HepG2 (cell line): Measurements from ENCODE around the gene OR2B2. TPM values are rescaled to one million over a fixed set of nuclear protein-coding genes. Genes with fewer than 3 reads are reported as not detected.

Experiments
- ATAC-seq: fragments of 200-7000 bp; cut with Tn5 transposase; 3 replicates; pipeline ENCODE4 v1.9.1; 2020; ENCODE audit warnings: mild to moderate bottlenecking, moderate library complexity
- BruUV-seq: library from RNA; stranded (reverse); fragments of 400-500 nt; replicated peaks from 2 replicates; lab custom pipeline; 2021; lab: Mats Ljungman, UMichigan
- CTCF ChIA-PET: fragments of 300-600 bp; formaldehyde crosslinking; extraction: SDS; loops from one replicate; lab custom pipeline; 2021; ENCODE audit warnings: low total read pairs, inconsistent platforms, low intra/inter-chr PET ratio; lab: Yijun Ruan, JAX
- POLR2A ChIA-PET: fragments of 350-600 bp; sonication (Branson Sonifier 250); formaldehyde crosslinking; loops from one replicate; lab custom pipeline; 2020; ENCODE audit warnings: antibody characterized with exemption, inconsistent platforms; lab: Yijun Ruan, JAX
- DNase-seq: peaks from one replicate; pipeline ENCODE4 v3.0.0-alpha.2; 2015; ENCODE audit warnings: low spot score
- FAIRE-seq: peaks from 3 replicates; lab custom pipeline; 2011; peaks lifted over from hg19 to GRCh38; lab: Jason Lieb, UNC
- H2AFZ ChIP-seq: one replicate; pipeline ENCODE4 v1.6.1; 2011; ENCODE audit warnings: low read length, inconsistent platforms
- H3K27ac ChIP-seq: fragments of 300-600 bp; 3 replicates; pipeline ENCODE4 v1.8.0; 2011; ENCODE audit warnings: mixed run types, mild to moderate bottlenecking, mixed read lengths, low read length, inconsistent platforms; ENCODE audit not compliant: insufficient read depth; ENCODE audit errors: extremely low read length
- H3K27me3 ChIP-seq, 2 experiments: fragments of 200-600 bp in 1 of 2; 2 replicates in 1 of 2; 3 replicates in 1 of 2; pipeline versions ENCODE4 v1.6.0 to v1.8.0; 2011; ENCODE audit warnings: low read length in 2 of 2, mild to moderate bottlenecking in 2 of 2, moderate library complexity in 2 of 2, inconsistent platforms in 1 of 2; ENCODE audit not compliant: insufficient read depth in 2 of 2, control insufficient read depth in 1 of 2
- H3K36me3 ChIP-seq, 2 experiments: fragments of 200-600 bp in 1 of 2; replicated peaks in 1 of 2; 2 replicates in 1 of 2; 3 replicates in 1 of 2; pipeline versions ENCODE4 v1.5.1 to v1.8.0; 2011; ENCODE audit warnings: low read length in 2 of 2, inconsistent platforms in 1 of 2; ENCODE audit not compliant: insufficient read depth in 2 of 2, control insufficient read depth in 1 of 2
- H3K4me1 ChIP-seq: 2 replicates; pipeline ENCODE4 v1.5.1; 2012; ENCODE audit warnings: low read length, inconsistent platforms; ENCODE audit not compliant: insufficient read depth
- H3K4me2 ChIP-seq: 2 replicates; pipeline ENCODE4 v1.6.0; 2011; ENCODE audit warnings: low read depth, low read length, inconsistent platforms
- H3K4me3 ChIP-seq, 3 experiments: fragments of 200-600 bp in 1 of 3; sonication (generic), shearing (Covaris generic) in 1 of 3; replicated peaks in 1 of 3; 2 replicates each; pipeline ENCODE4 v1.5.1; 2011 to 2016; ENCODE audit warnings: low read length in 3 of 3, inconsistent platforms in 2 of 3, low read depth in 2 of 3, mild to moderate bottlenecking in 2 of 3, control low read depth in 1 of 3, mixed read lengths in 1 of 3; ENCODE audit not compliant: insufficient read depth in 1 of 3
- H3K79me2 ChIP-seq: one replicate; pipeline ENCODE4 v1.6.1; 2011; ENCODE audit warnings: low read length, inconsistent platforms; ENCODE audit not compliant: insufficient read depth
- H3K9ac ChIP-seq: 2 replicates; pipeline ENCODE4 v1.6.0; 2011; ENCODE audit warnings: mild to moderate bottlenecking, low read depth, low read length, inconsistent platforms; ENCODE audit not compliant: insufficient read depth
- H3K9me3 ChIP-seq: 2 replicates; pipeline ENCODE4 v1.5.1; 2012; ENCODE audit warnings: mild to moderate bottlenecking, low read length
- H4K20me1 ChIP-seq: 2 replicates; pipeline ENCODE4 v1.6.0; 2011; ENCODE audit warnings: inconsistent platforms, mild to moderate bottlenecking, low read length, moderate library complexity; ENCODE audit not compliant: insufficient read depth
- GFI1 ChIP-seq: sonication (generic); formaldehyde crosslinking; IDR thresholded peaks from 2 replicates; pipeline ENCODE4 v1.5.0; 2020; ENCODE audit warnings: missing genetic modification reagents, mild to moderate bottlenecking, borderline replicate concordance
- HNF4A ChIP-seq: sonication (generic); formaldehyde crosslinking; IDR thresholded peaks from 2 replicates; pipeline ENCODE4 v1.4.0; 2020; ENCODE audit warnings: missing genetic modification reagents
- KAT2B ChIP-seq: fragments of 150-350 bp; IDR thresholded peaks from 2 replicates; pipeline ENCODE4 v1.6.1; 2014; ENCODE audit warnings: low read depth, low read length, borderline replicate concordance
- MEF2D ChIP-seq: sonication (generic); formaldehyde crosslinking; IDR thresholded peaks from 2 replicates; pipeline ENCODE4 v1.5.1; 2020; ENCODE audit warnings: mild to moderate bottlenecking, missing genetic modification reagents
- NR2F2 ChIP-seq: IDR thresholded peaks from 2 replicates; pipeline ENCODE4 v1.6.1; 2012; ENCODE audit warnings: low read depth, inconsistent platforms, borderline replicate concordance
- PPARG ChIP-seq: conservative IDR thresholded peaks from 2 replicates; pipeline ENCODE4 v1.6.1; 2016; ENCODE audit warnings: missing biosample characterization, missing genetic modification reagents
- TCF7 ChIP-seq: sonication (generic); IDR thresholded peaks from 2 replicates; pipeline ENCODE4 v1.6.1; 2016; ENCODE audit warnings: antibody characterized with exemption, low read depth
- in situ Hi-C: cut with HindIII; loops from 2 replicates; pipeline ENCODE4 v1.10.0; 2017; ENCODE audit warnings: low pct_unique_long_range_greater_than_20kb; ENCODE audit not compliant: extremely low pct_ligation_motif_present
- intact Hi-C: fragments of 100-400 bp; cut with micrococcal nuclease; formaldehyde crosslinking; loops from one replicate; pipeline ENCODE4 v1.10.0; 2022; ENCODE audit not compliant: unreplicated experiment
- polyA plus RNA-seq, 8 experiments: library from polyadenylated mRNA; depleted of rRNA in 3 of 8; stranded (reverse) in 7 of 8; unstranded in 1 of 8; fragments of >200 nt; fragmentation: Illumina TruSeq in 4 of 8; extraction: Trizol in 4 of 8; gene quantifications; 2 replicates each; pipeline versions ENCODE4 v1.2.1 to v1.2.3, GENCODE V29; 2011 to 2016; ENCODE audit warnings: low read depth in 4 of 8, missing spikeins in 1 of 8, mixed read lengths in 1 of 8; ENCODE audit not compliant: insufficient read depth in 1 of 8
- total RNA-seq, 5 experiments: library from RNA; depleted of rRNA; stranded (reverse); fragments of >200 nt; fragmentation: Illumina TruSeq; extraction: Trizol; gene quantifications; 2 replicates each; pipeline ENCODE4 v1.2.3, GENCODE V29; 2016; ENCODE audit warnings: low read depth in 1 of 5
- TF ChIP-seq, protein P1 (sequence below): IDR thresholded peaks from 2 replicates; pipeline ENCODE4 v1.4.0; 2020; ENCODE audit warnings: mild to moderate bottlenecking, missing genetic modification reagents
- TF ChIP-seq, protein P2 (sequence below): sonication (generic); formaldehyde crosslinking; IDR thresholded peaks from 2 replicates; pipeline ENCODE4 v1.4.0; 2020; ENCODE audit warnings: missing genetic modification reagents, borderline replicate concordance
- TF ChIP-seq, protein P3 (sequence below): sonication (generic); formaldehyde crosslinking; IDR thresholded peaks from 2 replicates; pipeline ENCODE4 v1.5.1; 2020; ENCODE audit warnings: missing genetic modification reagents, mild to moderate bottlenecking, borderline replicate concordance

Gene OR2B2
- total and polyA plus RNA-seq, 2 of the 13 experiments (the other 11 are each of a cell fraction or from before 2014, with no cell fraction given) = not detected

DNA sequence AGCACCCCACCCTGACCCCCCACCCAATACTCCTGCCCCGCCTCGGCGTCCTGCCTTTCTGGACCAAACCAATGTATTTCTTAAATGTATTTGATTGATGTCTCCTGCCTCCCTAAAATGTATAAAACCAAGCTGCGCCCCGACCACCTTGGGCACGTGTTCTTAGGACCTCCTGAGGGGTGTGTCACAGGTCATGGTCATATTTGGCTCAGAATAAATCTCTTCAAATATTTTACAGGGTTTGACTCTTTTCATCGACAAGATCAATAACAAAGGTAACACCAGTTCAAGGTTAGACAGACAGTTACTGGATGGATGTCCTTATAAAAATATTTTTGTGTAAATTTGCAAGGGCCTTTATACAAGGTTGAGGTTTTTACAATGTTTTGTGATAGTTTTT lies 12.0 kb downstream of the OR2B2 start (continued):
- TF ChIP-seq NR2F2 (peak; percentile 30; the same call in 1 of the 2 replicates), TCF7 (peak; percentile 27; the same call in 1 of the 2 replicates), PPARG (CRISPR knock-in tag) (0 out of 2 replicates have a peak, but pooled peaks have one; percentile 60), GFI1 (CRISPR knock-in tag) (peak; percentile 47; the same call in 1 of the 2 replicates), HNF4A (CRISPR knock-in tag) (0 out of 2 replicates have a peak, but pooled peaks have one; percentile 27), MEF2D (CRISPR knock-in tag) (0 out of 2 replicates have a peak, but pooled peaks have one; percentile 19)
- TF ChIP-seq, protein P1, sequence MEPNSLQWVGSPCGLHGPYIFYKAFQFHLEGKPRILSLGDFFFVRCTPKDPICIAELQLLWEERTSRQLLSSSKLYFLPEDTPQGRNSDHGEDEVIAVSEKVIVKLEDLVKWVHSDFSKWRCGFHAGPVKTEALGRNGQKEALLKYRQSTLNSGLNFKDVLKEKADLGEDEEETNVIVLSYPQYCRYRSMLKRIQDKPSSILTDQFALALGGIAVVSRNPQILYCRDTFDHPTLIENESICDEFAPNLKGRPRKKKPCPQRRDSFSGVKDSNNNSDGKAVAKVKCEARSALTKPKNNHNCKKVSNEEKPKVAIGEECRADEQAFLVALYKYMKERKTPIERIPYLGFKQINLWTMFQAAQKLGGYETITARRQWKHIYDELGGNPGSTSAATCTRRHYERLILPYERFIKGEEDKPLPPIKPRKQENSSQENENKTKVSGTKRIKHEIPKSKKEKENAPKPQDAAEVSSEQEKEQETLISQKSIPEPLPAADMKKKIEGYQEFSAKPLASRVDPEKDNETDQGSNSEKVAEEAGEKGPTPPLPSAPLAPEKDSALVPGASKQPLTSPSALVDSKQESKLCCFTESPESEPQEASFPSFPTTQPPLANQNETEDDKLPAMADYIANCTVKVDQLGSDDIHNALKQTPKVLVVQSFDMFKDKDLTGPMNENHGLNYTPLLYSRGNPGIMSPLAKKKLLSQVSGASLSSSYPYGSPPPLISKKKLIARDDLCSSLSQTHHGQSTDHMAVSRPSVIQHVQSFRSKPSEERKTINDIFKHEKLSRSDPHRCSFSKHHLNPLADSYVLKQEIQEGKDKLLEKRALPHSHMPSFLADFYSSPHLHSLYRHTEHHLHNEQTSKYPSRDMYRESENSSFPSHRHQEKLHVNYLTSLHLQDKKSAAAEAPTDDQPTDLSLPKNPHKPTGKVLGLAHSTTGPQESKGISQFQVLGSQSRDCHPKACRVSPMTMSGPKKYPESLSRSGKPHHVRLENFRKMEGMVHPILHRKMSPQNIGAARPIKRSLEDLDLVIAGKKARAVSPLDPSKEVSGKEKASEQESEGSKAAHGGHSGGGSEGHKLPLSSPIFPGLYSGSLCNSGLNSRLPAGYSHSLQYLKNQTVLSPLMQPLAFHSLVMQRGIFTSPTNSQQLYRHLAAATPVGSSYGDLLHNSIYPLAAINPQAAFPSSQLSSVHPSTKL (CRISPR knock-in tag) = peak; percentile 55
- TF ChIP-seq, protein P2, sequence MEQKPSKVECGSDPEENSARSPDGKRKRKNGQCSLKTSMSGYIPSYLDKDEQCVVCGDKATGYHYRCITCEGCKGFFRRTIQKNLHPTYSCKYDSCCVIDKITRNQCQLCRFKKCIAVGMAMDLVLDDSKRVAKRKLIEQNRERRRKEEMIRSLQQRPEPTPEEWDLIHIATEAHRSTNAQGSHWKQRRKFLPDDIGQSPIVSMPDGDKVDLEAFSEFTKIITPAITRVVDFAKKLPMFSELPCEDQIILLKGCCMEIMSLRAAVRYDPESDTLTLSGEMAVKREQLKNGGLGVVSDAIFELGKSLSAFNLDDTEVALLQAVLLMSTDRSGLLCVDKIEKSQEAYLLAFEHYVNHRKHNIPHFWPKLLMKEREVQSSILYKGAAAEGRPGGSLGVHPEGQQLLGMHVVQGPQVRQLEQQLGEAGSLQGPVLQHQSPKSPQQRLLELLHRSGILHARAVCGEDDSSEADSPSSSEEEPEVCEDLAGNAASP = peak; percentile 43; the same call in 1 of the 2 replicates

DNA sequence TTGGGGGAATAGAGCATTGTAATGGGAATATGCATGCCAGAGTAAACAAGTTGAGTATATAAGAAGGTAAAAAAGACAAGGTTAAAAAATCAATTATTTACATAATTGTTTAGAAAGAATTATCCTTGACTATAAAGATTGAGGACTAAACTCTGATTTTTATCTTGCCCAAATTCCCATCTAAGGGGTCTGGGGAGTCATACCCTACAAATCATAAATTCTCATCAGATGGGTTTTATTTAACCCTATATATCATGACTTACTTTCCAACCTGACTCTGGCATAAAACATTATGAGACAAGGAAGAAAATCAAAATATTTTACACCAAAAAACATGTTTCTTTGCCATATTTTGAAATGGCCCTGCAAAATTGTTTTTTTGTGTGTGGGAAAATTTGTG lies 12.7 kb downstream of the OR2B2 start:
- Histone ChIP-seq H3K79me2 (no peaks in the 10 kb centered on the region), H3K9ac (no peak overlapping the region), H3K27ac (no peak overlapping the region), H3K9me3 (no peaks in the 10 kb centered on the region), H3K36me3 (no peaks in the 10 kb centered on the region), H3K4me1 (peaks cover 36% of the 10 kb centered on the region), H3K27me3 (no peaks in the 10 kb centered on the region; a peak in 1 of 5 replicates), H2AFZ (no peak overlapping the region), H4K20me1 (no peaks in the 10 kb centered on the region; the same call in 1 of the 2 replicates), H3K4me3 (no peak overlapping the region), H3K4me2 (no peak overlapping the region)
- in situ Hi-C loops (loop anchor here (5.0 to 10.0 kb wide), 2 partner anchors 92 to 385 kb away; a partner anchor contains a TSS), intact Hi-C loops (loop anchor here (10.0 kb wide), 1 partner anchor 1705 kb away; a partner anchor contains a TSS)
- BruUV-seq = no TSS peak
- TF ChIP-seq, protein P3, sequence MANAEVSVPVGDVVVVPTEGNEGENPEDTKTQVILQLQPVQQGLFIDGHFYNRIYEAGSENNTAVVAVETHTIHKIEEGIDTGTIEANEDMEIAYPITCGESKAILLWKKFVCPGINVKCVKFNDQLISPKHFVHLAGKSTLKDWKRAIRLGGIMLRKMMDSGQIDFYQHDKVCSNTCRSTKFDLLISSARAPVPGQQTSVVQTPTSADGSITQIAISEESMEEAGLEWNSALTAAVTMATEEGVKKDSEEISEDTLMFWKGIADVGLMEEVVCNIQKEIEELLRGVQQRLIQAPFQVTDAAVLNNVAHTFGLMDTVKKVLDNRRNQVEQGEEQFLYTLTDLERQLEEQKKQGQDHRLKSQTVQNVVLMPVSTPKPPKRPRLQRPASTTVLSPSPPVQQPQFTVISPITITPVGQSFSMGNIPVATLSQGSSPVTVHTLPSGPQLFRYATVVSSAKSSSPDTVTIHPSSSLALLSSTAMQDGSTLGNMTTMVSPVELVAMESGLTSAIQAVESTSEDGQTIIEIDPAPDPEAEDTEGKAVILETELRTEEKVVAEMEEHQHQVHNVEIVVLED (CRISPR knock-in tag) = no peak
- no peak for TF ChIP-seq KAT2B
- no peak for FAIRE-seq
- DNase-seq = no peak
- POLR2A ChIA-PET = no interaction called here
- CTCF ChIA-PET = no interaction called here
- ATAC-seq = no peak
